Activated T-helper 1 cell treated with anti-CD3 and anti-CD28 coated beads, Interleukin-12 subunit alpha, Interleukin-12 subunit beta, Interleukin-2, Interleukin-4 antibody, amounts not matched to agents 30 ng/mL and 10 ng/mL and 1 ng/mL, durations not matched to agents 14 hours and 24 hours and 36 hours (primary cell): ENCODE data around the gene RAB27B. TPM values are rescaled to one million over a fixed set of nuclear protein-coding genes. Genes with fewer than 3 reads are reported as not detected.

ENCODE experiments used
- DNase-seq: peaks from one replicate; pipeline ENCODE4 v3.0.0; 2021; ENCODE audit warnings: low spot score
- H3K27ac Mint-ChIP-seq: one replicate; pipeline ENCODE4 v1.8.0; 2021; ENCODE audit warnings: mild to moderate bottlenecking, mixed read lengths
- H3K27me3 Mint-ChIP-seq: one replicate; pipeline ENCODE4 v1.8.0; 2022; ENCODE audit warnings: mild to moderate bottlenecking, moderate library complexity, mixed read lengths; ENCODE audit not compliant: insufficient read depth
- H3K36me3 Mint-ChIP-seq: one replicate; pipeline ENCODE4 v1.8.0; 2021; ENCODE audit warnings: low read depth, mixed read lengths
- H3K4me1 Mint-ChIP-seq: one replicate; pipeline ENCODE4 v1.8.0; 2021; ENCODE audit warnings: low read depth, mixed read lengths
- H3K4me3 Mint-ChIP-seq: one replicate; pipeline ENCODE4 v1.8.0; 2021; ENCODE audit warnings: mild to moderate bottlenecking, moderate library complexity, mixed read lengths
- H3K9me3 Mint-ChIP-seq: one replicate; pipeline ENCODE4 v1.8.0; 2021; ENCODE audit warnings: mixed read lengths
- intact Hi-C: fragments of 100-400 bp; cut with micrococcal nuclease; formaldehyde crosslinking; loops from one replicate; pipeline ENCODE4 v1.15.1; 2024
- total RNA-seq: library from RNA; stranded (reverse); gene quantifications from 2 replicates; pipeline ENCODE4 v1.2.3, GENCODE V29; 2022

RAB27B gene
- total RNA-seq, 1 donor from 2014 or later: 0.21 TPM

- no peaks in the 10 kb centered on the region for H3K27me3 Mint-ChIP-seq
- H3K9me3 Mint-ChIP-seq: no peaks in the 10 kb centered on the region
- H3K4me1 Mint-ChIP-seq: no peaks in the 10 kb centered on the region
- no peak overlapping the region for H3K4me3 Mint-ChIP-seq
- no peak overlapping the region for H3K27ac Mint-ChIP-seq
- H3K36me3 Mint-ChIP-seq: no peaks in the 10 kb centered on the region
- no peak for DNase-seq
- intact Hi-C loops: no loop called here
Observed at GRCh38 chr18:54931152-54931551, 102.9 kb downstream of the RAB27B start.

- Mint-ChIP-seq H3K27me3 (no peaks in the 10 kb centered on the region), H3K27ac (no peak overlapping the region), H3K9me3 (no peaks in the 10 kb centered on the region), H3K4me3 (no peak overlapping the region), H3K36me3 (no peaks in the 10 kb centered on the region), H3K4me1 (no peaks in the 10 kb centered on the region)
- intact Hi-C loops: no loop called here
- DNase-seq: no peak
Observed at GRCh38 chr18:54932472-54932871, 104.2 kb downstream of the RAB27B start.

GRCh38 chr18:54938506-54938905 is 110.2 kb downstream of the RAB27B start:
- Mint-ChIP-seq H3K27me3 (no peaks in the 10 kb centered on the region), H3K4me1 (no peaks in the 10 kb centered on the region), H3K9me3 (no peaks in the 10 kb centered on the region), H3K4me3 (no peak overlapping the region), H3K36me3 (no peaks in the 10 kb centered on the region), H3K27ac (no peak overlapping the region)
- DNase-seq: no peak
- intact Hi-C loops: no loop called here

GRCh38 chr18:54939361-54939917 is 111.2 kb downstream of the RAB27B start:
- intact Hi-C loops: no loop called here
- Mint-ChIP-seq H3K9me3 (no peaks in the 10 kb centered on the region), H3K4me3 (no peak overlapping the region), H3K27me3 (no peaks in the 10 kb centered on the region), H3K27ac (no peak overlapping the region), H3K4me1 (no peaks in the 10 kb centered on the region), H3K36me3 (no peaks in the 10 kb centered on the region)
- DNase-seq: no peak

GRCh38 chr18:54942144-54942543 is 113.9 kb downstream of the RAB27B start:
- DNase-seq: no peak
- H3K4me1 Mint-ChIP-seq: peaks cover 18% of the 10 kb centered on the region
- intact Hi-C loops: no loop called here
- H3K27me3 Mint-ChIP-seq: peaks cover 2% of the 10 kb centered on the region
- no peak overlapping the region for H3K4me3 Mint-ChIP-seq
- H3K36me3 Mint-ChIP-seq: no peaks in the 10 kb centered on the region
- H3K9me3 Mint-ChIP-seq: no peaks in the 10 kb centered on the region
- H3K27ac Mint-ChIP-seq: no peak overlapping the region

- no peak overlapping the region for H3K4me3 Mint-ChIP-seq
- no peaks in the 10 kb centered on the region for H3K9me3 Mint-ChIP-seq
- intact Hi-C loops: no loop called here
- peaks cover 2% of the 10 kb centered on the region for H3K27me3 Mint-ChIP-seq
- no peaks in the 10 kb centered on the region for H3K36me3 Mint-ChIP-seq
- H3K4me1 Mint-ChIP-seq: peaks cover 18% of the 10 kb centered on the region
- H3K27ac Mint-ChIP-seq: no peak overlapping the region
- no peak for DNase-seq
Observed at GRCh38 chr18:54942569-54942968, 114.3 kb downstream of the RAB27B start.

Other genes starting within 250 kb of the RAB27B start
- not detected in 2 replicates for gene DYNAP, start 237.2 kb upstream of the RAB27B start, total RNA-seq
- gene CCDC68, start 131.0 kb downstream of the RAB27B start, total RNA-seq: not detected in 2 replicates